ENCODE measurements around the gene JAM3. TPM values are rescaled to one million over a fixed set of nuclear protein-coding genes. Genes with fewer than 3 reads are reported as not detected.

The JAM3 gene
- total RNA-seq, 2 donors from 2014 or later, result 35.8 to 41.8 TPM

DNA sequence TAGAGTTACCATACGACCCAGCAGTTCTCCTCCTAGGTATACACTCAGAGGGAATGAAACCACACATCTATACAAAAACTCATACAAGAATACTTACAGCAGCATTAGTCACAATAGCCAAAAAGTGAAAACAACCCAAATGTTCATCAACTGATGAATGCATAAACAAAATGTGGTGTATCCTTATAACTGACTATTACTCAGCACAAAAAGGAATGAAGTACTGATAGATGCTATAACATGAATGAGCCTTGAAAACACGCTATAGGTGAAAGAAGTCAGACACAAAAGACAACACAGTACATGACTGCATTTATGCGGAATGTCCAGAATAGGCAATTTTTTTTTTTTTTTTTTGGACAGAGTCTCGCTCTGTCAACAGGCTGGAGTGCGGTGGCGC lies 131.8 kb downstream of the JAM3 start:
- Histone ChIP-seq H3K9ac (ENCODE audit: extremely low read depth, low read length, poor library complexity, severe bottlenecking) (no peak overlapping the region), H3K27ac (ENCODE audit: low read depth, low read length) (no peak overlapping the region), H3K27me3 (ENCODE audit: control insufficient read depth, insufficient read depth, low read length, poor library complexity, severe bottlenecking) (no peaks in the 10 kb centered on the region), H3K4me3 (ENCODE audit: low read length) (no peak overlapping the region), H3K36me3 (ENCODE audit: control insufficient read depth, insufficient read depth, low read length) (peaks cover 62% of the 10 kb centered on the region), H3K9me3 (ENCODE audit: control insufficient read depth, low read length) (no peaks in the 10 kb centered on the region), H3K4me1 (ENCODE audit: control insufficient read depth, insufficient read depth, low read length) (peaks cover 7% of the 10 kb centered on the region)
- TF ChIP-seq, protein P1, sequence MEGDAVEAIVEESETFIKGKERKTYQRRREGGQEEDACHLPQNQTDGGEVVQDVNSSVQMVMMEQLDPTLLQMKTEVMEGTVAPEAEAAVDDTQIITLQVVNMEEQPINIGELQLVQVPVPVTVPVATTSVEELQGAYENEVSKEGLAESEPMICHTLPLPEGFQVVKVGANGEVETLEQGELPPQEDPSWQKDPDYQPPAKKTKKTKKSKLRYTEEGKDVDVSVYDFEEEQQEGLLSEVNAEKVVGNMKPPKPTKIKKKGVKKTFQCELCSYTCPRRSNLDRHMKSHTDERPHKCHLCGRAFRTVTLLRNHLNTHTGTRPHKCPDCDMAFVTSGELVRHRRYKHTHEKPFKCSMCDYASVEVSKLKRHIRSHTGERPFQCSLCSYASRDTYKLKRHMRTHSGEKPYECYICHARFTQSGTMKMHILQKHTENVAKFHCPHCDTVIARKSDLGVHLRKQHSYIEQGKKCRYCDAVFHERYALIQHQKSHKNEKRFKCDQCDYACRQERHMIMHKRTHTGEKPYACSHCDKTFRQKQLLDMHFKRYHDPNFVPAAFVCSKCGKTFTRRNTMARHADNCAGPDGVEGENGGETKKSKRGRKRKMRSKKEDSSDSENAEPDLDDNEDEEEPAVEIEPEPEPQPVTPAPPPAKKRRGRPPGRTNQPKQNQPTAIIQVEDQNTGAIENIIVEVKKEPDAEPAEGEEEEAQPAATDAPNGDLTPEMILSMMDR (conservative IDR thresholded peaks at IDR 0.05), result no peak
- Mint-ChIP-seq H3K36me3 (ENCODE audit: low read depth) (peaks cover 69% of the 10 kb centered on the region), H3K4me1 (peaks cover 28% of the 10 kb centered on the region), H3K4me3 (no peak overlapping the region), H3K9me3 (no peaks in the 10 kb centered on the region), H3K27ac (no peak overlapping the region), H3K27me3 (ENCODE audit: insufficient read depth) (no peaks in the 10 kb centered on the region)
- WGBS, 2 experiments (ENCODE audit: insufficient coverage in 1 of 2, insufficient read length in 1 of 2), result 88 to 98% methylated on average over 2 to 6 of the region's 6 CpGs
- DNase-seq, result no peak

Other genes starting within 250 kb of the JAM3 start
- gene SPATA19, start 223.6 kb upstream of the JAM3 start, total RNA-seq, result not detected
- gene IGSF9B, start 112.1 kb upstream of the JAM3 start, total RNA-seq, result 10 to 100 TPM; 14.1 to 23.0 TPM
- 10 to 100 TPM; 42.6 to 45.5 TPM for gene NCAPD3, start 154.9 kb downstream of the JAM3 start, total RNA-seq
- 10 to 100 TPM; 32.5 to 33.6 TPM for gene VPS26B, start 155.6 kb downstream of the JAM3 start, total RNA-seq
- 10 to 100 TPM; 61.3 to 81.6 TPM for gene THYN1, start 184.3 kb downstream of the JAM3 start, total RNA-seq
- 10 to 100 TPM; 35.3 to 37.2 TPM for gene ACAD8, start 184.5 kb downstream of the JAM3 start, total RNA-seq
- 1 to 10 TPM; 2.3 to 7.1 TPM for gene GLB1L3, start 207.3 kb downstream of the JAM3 start, total RNA-seq

All from endodermal cell (in vitro differentiated cells).